Measurements from ENCODE around the gene FOXP1. TPM values are rescaled to one million over a fixed set of nuclear protein-coding genes. Genes with fewer than 3 reads are reported as not detected.

The FOXP1 gene
- total RNA-seq, 1 donor from 2014 or later: 33.2 TPM

GRCh38 chr3:71056327-71056726, 527.2 kb downstream of the FOXP1 start:
- Histone ChIP-seq H3K27me3 (ENCODE audit: control insufficient read depth, insufficient read depth, low read length) (no peaks in the 10 kb centered on the region), H3K4me3 (ENCODE audit: low read depth, low read length) (no peak overlapping the region), H3K36me3 (ENCODE audit: control insufficient read depth, insufficient read depth, low read length) (no peaks in the 10 kb centered on the region)
- peak; percentile 85 for DNase-seq (ENCODE audit: low read depth)
- TF ChIP-seq CTCF (IDR thresholded peaks at IDR 0.05; ENCODE audit: insufficient read depth, low read length, severe bottlenecking): no peak
- FAIRE-seq: no peak

- Histone ChIP-seq H3K27me3 (ENCODE audit: control insufficient read depth, insufficient read depth, low read length) (no peaks in the 10 kb centered on the region), H3K4me3 (ENCODE audit: low read depth, low read length) (no peak overlapping the region), H3K36me3 (ENCODE audit: control insufficient read depth, insufficient read depth, low read length) (no peaks in the 10 kb centered on the region)
- TF ChIP-seq CTCF (IDR thresholded peaks at IDR 0.05; ENCODE audit: insufficient read depth, low read length, severe bottlenecking): no peak
- DNase-seq (ENCODE audit: low read depth): peak; percentile 70
- no peak for FAIRE-seq
Observed at GRCh38 chr3:71055257-71056001, 528.1 kb downstream of the FOXP1 start.

GRCh38 chr3:71054312-71054711, 529.2 kb downstream of the FOXP1 start:
- H3K27me3 ChIP-seq (ENCODE audit: control insufficient read depth, insufficient read depth, low read length): no peaks in the 10 kb centered on the region
- no peak overlapping the region for H3K4me3 ChIP-seq (ENCODE audit: low read depth, low read length)
- DNase-seq (ENCODE audit: low read depth) (no peak), FAIRE-seq (no peak)
- no peak for TF ChIP-seq CTCF (IDR thresholded peaks at IDR 0.05; ENCODE audit: insufficient read depth, low read length, severe bottlenecking)
- H3K36me3 ChIP-seq (ENCODE audit: control insufficient read depth, insufficient read depth, low read length): no peaks in the 10 kb centered on the region

GRCh38 chr3:71053495-71053894, 530.0 kb downstream of the FOXP1 start:
- no peak overlapping the region for H3K4me3 ChIP-seq (ENCODE audit: low read depth, low read length)
- no peaks in the 10 kb centered on the region for H3K27me3 ChIP-seq (ENCODE audit: control insufficient read depth, insufficient read depth, low read length)
- no peak for FAIRE-seq
- no peak for DNase-seq (ENCODE audit: low read depth)
- H3K36me3 ChIP-seq (ENCODE audit: control insufficient read depth, insufficient read depth, low read length): no peaks in the 10 kb centered on the region
- TF ChIP-seq CTCF (IDR thresholded peaks at IDR 0.05; ENCODE audit: insufficient read depth, low read length, severe bottlenecking): no peak

GRCh38 chr3:71052716-71053115, 530.8 kb downstream of the FOXP1 start:
- Histone ChIP-seq H3K4me3 (ENCODE audit: low read depth, low read length) (no peak overlapping the region), H3K27me3 (ENCODE audit: control insufficient read depth, insufficient read depth, low read length) (no peaks in the 10 kb centered on the region), H3K36me3 (ENCODE audit: control insufficient read depth, insufficient read depth, low read length) (no peaks in the 10 kb centered on the region)
- DNase-seq (ENCODE audit: low read depth) (no peak), FAIRE-seq (no peak)
- TF ChIP-seq CTCF (IDR thresholded peaks at IDR 0.05; ENCODE audit: insufficient read depth, low read length, severe bottlenecking): no peak

All from bronchial epithelial cell (primary cell).